HG02623 (cell line): Measurements from ENCODE around the gene MRPL34.
A peak's percentile ranks its signal among the peaks of the same experiment; 100 is the strongest.
"Not testable (repeated sequence)": the region's sequence is repeated elsewhere in the genome, so short reads cannot be mapped to it uniquely, and the experiment has no call there.

ENCODE experiments used
- ATAC-seq: cut with Tn5 transposase; IDR thresholded peaks from one replicate; pipeline ENCODE4 v1.9.1; 2021; ENCODE audit warnings: moderate library complexity; ENCODE audit not compliant: unreplicated experiment

MRPL34 gene

DNA sequence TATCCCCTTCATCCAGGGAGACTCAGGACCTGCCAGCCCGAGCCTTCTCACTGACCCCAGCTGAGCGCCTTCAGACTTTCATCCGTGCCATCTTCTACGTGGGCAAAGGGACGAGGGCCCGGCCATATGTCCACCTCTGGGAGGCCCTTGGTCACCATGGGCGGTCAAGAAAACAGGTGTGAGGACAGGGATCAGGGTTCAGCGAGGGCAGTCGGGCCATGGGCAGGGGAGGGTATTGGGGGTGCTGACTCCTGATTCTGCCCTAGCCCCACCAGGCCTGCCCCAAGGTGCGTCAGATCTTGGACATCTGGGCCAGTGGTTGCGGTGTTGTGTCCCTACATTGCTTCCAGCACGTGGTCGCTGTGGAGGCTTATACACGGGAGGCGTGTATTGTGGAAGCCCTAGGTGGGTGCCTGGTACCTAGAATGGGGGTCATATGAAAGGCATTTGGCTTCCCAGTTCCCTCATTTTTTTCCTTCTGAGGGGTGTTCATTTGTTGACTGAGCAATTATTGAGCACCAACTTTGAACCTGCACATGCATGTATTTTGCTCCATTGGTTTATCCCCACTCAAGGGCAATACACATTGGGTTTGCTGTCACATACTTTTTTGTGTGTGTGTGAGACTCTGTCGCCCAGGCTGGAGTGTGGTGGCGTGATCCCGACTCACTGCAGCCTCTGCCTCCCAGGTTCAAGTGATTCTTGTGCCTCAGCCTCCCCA is 20.1 kb upstream of the MRPL34 start:
- ATAC-seq, result no peak

- ATAC-seq, result no peak
Measured at GRCh38 chr19:17286263-17286662, 19.4 kb upstream of the MRPL34 start.

- ATAC-seq, result no peak
Measured at GRCh38 chr19:17286752-17287151, 18.9 kb upstream of the MRPL34 start.

DNA sequence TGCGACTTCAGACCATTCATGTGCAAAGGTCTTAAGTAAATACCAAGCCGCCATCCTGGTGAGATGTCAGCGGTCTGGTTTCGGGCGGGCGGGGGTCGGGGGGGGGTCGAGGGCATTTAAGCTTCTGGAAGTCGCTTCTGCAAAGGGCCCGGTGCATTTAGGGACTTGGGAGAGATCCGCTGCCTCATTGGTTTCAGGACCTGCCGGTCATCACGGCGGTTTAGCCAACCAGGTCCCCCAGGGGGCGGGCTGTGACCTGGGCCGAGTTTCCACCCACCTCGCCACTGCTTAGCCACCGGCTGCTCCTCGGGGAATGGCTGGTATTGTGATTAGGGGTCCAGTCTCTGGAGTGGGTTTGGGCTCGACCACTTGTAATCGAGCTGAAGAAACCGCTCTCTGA is 16.2 kb upstream of the MRPL34 start:
- no peak for ATAC-seq

DNA sequence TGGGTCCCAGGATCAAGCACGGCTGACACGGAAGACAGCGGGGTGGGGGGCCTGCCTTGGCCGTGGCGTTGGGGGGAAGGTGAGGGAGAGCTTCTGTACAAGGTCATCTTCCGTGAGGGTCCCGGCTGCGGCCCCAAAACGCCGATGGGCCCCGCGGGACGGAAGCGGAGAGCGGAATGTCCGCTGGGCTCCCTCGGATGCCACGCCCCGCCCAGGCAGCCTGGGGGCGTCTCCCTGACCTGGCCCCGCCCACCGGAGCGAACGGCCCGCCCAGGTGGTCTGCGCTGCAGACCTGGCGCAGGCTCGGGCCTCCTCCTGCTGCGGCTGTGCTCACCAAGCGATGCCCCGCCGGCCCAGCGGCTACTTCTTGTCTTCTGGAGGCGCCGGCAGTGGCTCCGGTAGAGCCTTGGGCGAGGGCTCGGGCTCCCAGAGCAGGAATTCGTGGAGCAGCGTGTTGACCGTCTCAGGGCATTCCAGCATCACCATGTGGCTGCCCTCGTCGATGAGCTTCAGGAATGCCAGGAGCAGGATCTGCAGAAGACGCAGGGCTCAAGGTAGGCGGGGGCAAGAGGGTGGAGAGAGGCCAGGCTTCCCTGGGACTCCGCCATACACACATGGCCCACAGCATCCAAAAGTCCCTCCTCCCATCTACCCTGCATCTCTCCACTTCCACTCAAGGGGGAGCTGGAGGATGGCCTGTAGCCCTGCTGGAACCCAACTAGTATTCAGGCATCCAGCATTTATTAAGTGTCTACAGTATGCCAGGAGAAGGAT is 13.2 kb upstream of the MRPL34 start:
- peak; percentile 65 for ATAC-seq

GRCh38 chr19:17293605-17294004 is 12.1 kb upstream of the MRPL34 start:
- no peak for ATAC-seq

GRCh38 chr19:17294051-17294891 is 11.4 kb upstream of the MRPL34 start:
- ATAC-seq, result no peak

- not testable (repeated sequence) for ATAC-seq
Measured at GRCh38 chr19:17295551-17295950, 10.1 kb upstream of the MRPL34 start.

DNA sequence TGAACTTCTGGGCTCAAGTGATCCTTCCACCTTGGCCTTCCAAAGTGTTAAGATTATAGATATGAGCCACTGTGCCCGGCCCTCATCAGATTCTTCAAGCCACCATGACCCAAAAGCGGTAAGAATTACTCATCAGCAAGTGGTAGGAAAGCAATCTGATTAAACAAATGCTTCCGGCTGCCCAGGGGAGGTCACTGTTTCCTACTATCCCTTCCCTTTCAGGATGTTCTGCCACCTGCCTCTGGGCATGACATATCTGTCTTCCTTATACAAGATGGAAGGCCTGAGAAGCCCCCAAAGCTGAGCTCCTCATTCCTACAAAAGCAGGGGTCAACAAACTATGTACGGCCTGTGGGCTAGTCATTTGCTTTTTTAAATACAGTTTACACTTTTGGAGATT is 9.4 kb upstream of the MRPL34 start:
- ATAC-seq, result no peak

DNA sequence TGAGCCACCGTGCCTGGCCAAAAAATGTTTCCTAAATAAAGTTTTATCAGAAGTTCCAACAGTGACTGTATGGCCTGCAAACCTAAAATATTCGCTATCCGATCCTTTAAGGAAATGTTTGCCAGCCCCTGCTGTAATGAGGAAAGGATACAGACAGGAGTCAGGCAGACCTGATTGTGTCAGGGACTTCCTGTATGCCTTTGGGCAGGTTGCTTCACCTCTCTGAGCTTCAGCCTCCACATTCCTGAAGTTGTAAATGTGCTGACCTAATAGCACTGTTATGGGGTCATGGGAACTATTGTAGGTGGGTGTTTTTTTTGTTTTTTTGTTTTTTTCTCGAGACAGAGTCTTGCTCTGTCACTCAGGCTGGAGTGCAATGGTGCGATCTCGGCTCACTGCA is 8.7 kb upstream of the MRPL34 start:
- no peak for ATAC-seq

GRCh38 chr19:17300992-17301619 is 4.6 kb upstream of the MRPL34 start:
- ATAC-seq, result no peak

- no peak for ATAC-seq
Measured at GRCh38 chr19:17302391-17303166, 3.1 kb upstream of the MRPL34 start.

DNA sequence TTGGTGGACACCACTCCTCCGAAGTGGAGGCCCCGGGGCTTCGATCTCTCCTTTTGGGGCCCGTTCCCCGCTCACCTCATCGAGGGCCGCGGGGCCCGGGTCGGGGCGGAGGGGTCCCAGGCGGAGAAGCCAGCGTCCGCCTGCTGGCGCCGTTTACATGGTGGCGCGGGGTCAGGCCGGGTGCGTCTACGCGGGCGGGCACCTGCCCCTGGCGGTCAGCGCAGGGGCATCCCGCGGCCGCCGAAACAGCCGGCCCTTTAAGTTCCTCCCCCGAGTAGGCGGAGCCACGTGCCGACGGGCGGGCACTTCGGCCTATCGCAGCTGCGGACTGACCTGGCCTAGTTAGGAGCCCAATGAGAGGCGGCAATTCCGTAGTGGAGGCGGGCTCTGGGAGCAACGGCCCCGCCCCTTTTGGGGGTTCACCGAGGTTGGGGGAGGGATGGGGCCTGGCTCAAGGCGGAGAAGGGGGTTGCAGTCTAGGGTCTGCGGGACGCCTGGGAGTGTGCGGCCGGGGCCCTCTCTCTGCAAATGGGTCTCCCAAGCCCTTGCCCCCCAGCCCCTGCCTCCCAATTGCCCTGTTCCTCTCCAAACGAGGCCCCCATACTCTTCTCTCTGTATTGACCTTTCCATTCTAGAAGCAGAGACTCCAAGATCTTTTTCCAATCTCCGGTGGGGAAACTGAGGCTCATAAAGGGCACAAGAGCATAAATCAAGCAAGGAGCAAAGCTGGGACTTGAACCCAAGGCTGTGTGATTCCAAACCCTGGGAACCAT is 2.3 kb upstream of the MRPL34 start, which contains the start of gene ABHD8:
ABHD8 (minus strand) TSS at position 259 of the 773 bp plus-strand sequence. CDS start 1,809 bp downstream, outside the sequence.
- ATAC-seq, result peak; percentile 59

DNA sequence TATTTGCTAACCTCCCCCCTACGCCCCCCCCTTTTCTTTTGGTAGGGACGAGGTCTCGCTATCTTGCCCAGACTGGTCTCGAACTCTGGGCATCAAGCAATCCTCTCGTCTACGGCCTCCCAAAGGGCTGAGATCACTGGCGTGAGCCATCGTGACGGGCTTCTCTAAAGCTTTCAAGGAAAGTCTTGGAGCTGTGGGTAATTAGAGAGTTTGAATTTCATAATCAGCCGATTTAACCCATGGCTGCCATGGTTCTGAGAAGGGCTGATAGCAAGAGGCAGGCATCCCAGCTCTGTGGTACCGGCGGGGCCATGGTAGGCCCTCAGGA is 1.8 kb upstream of the MRPL34 start:
- ATAC-seq, result no peak

- no peak for ATAC-seq
Measured at GRCh38 chr19:17304386-17305215, 1.1 kb upstream of the MRPL34 start.

DNA sequence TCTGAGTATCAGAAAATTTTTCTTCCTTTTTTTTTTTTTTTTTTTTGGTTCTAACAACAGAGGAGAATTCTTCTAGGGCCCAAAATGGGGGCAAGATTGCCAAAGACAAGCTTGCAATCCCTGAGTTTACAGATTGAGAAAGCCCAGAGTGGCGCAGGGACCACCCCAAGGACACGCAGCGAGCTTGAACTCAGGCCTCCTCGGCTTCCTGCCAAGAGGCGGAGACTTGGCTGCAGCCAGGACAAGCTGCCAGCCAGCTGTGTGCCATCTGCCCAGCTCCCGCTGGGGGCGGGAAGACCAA is 506 bp upstream of the MRPL34 start:
- ATAC-seq, result no peak

GRCh38 chr19:17306285-17306714 is 628 bp downstream of the MRPL34 start:
- no peak for ATAC-seq

DNA sequence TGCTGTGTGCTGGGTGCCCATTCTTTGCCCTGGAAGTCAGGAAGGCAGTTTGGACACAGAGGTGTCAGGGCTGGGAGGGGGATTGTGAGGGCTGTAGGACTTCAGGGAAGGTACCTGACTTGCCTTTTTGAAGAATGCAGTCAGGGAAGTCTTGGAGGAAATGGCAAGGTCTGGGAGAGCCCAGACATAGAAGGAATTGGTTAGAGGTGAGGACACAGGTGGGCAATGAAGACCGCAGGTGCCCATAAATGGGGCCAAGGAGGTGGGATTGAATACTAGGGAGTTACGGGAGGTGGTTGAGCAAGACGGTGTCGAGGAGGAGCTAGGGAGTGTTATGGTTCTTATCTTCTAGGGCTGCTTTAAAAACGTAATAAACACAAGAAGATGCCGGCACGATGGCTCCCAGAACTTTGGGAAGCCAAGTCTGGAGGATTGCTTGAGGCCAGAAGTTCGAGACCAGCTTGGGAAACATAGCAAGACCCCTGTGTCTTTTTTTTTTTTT is 2.3 kb downstream of the MRPL34 start:
- ATAC-seq, result no peak
